Brain microvascular endothelial cell (primary cell): ENCODE measurements around the gene PMVK.

ENCODE experiments used
- DNase-seq: peaks from one replicate; pipeline ENCODE4 v3.0.0-alpha.2; 2020
- H3K27ac ChIP-seq: fragments of 250-450 bp; sonication (Bioruptor Pico); 2 replicates; pipeline ENCODE4 v1.5.1; 2020; ENCODE audit warnings: mild to moderate bottlenecking, moderate library complexity
- H3K27me3 ChIP-seq: fragments of 250-450 bp; sonication (Bioruptor Pico); replicated peaks from 2 replicates; pipeline ENCODE4 v1.5.1; 2020; ENCODE audit warnings: mild to moderate bottlenecking
- H3K36me3 ChIP-seq: fragments of 250-450 bp; sonication (Bioruptor Pico); replicated peaks from 2 replicates; pipeline ENCODE4 v1.5.1; 2020; ENCODE audit warnings: mild to moderate bottlenecking
- H3K4me3 ChIP-seq: 2 replicates; pipeline ENCODE4 v1.5.1; 2011; ENCODE audit warnings: low read depth, mild to moderate bottlenecking, control low read depth, low read length, moderate library complexity
- in situ Hi-C: cut with HindIII; loops from 2 replicates; pipeline ENCODE4 v1.10.0; 2017; ENCODE audit warnings: low sequenced_read_pairs, low pct_ligation_motif_present
- TF ChIP-seq, protein P1 (sequence below): IDR thresholded peaks from 2 replicates; pipeline ENCODE4 v1.5.1; 2011; ENCODE audit warnings: low read depth, mild to moderate bottlenecking, moderate library complexity, low read length, control low read depth, inconsistent platforms; ENCODE audit errors: missing control alignments

The PMVK gene

GRCh38 chr1:154891452-154891851 lies 45.1 kb downstream of the PMVK start:
- no peak overlapping the region for H3K4me3 ChIP-seq

GRCh38 chr1:154888757-154889156 lies 47.8 kb downstream of the PMVK start:
- H3K27me3 ChIP-seq = peaks cover 7% of the 10 kb centered on the region
- no peak overlapping the region for H3K4me3 ChIP-seq
- H3K36me3 ChIP-seq = no peaks in the 10 kb centered on the region
- in situ Hi-C loops = no loop called here
- TF ChIP-seq, protein P1, sequence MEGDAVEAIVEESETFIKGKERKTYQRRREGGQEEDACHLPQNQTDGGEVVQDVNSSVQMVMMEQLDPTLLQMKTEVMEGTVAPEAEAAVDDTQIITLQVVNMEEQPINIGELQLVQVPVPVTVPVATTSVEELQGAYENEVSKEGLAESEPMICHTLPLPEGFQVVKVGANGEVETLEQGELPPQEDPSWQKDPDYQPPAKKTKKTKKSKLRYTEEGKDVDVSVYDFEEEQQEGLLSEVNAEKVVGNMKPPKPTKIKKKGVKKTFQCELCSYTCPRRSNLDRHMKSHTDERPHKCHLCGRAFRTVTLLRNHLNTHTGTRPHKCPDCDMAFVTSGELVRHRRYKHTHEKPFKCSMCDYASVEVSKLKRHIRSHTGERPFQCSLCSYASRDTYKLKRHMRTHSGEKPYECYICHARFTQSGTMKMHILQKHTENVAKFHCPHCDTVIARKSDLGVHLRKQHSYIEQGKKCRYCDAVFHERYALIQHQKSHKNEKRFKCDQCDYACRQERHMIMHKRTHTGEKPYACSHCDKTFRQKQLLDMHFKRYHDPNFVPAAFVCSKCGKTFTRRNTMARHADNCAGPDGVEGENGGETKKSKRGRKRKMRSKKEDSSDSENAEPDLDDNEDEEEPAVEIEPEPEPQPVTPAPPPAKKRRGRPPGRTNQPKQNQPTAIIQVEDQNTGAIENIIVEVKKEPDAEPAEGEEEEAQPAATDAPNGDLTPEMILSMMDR = no peak
- H3K27ac ChIP-seq = no peak overlapping the region
- no peak for DNase-seq

More at GRCh38 chr1:154891452-154891851, 45.1 kb downstream of the PMVK start:
- no peak overlapping the region for H3K27ac ChIP-seq
- TF ChIP-seq, protein P1 = no peak
- peaks cover 4% of the 10 kb centered on the region for H3K27me3 ChIP-seq
- no peaks in the 10 kb centered on the region for H3K36me3 ChIP-seq
- DNase-seq = no peak
- in situ Hi-C loops = no loop called here

DNA sequence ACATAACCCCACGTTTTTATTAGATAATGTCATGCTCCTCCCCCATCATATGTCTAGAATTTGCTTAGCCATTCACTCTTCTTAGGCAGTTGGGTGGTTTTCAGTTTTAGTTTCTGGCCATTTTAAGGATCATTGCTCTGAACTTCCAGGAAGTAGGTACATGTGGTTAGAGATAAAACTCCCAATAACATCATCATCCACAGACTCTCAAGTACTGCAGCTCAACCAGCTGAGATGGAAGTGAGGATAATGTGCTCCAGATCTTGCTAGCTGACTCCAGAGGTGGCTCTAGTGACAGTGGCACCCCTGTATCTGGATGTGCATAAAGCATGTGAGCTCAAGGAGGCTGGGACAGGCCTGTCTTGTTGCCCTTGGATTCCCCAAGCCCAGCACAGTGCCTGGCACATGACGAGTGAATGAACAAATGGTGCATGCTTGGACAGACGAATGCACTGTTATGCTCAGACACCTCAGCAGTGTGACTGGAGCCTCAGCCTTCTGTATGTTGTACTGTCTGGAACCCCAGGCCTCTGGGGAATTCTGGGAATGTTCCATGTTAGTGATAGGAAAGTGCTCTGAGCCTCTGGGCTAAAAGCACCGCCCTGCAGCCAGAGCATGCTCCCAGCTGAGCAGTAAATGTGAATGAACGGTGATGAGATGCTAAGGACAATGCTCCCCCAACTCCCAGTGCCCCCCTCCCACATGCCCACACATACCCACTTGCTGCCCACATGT lies 50.1 kb downstream of the PMVK start:
- Histone ChIP-seq H3K4me3 (no peak overlapping the region), H3K36me3 (no peaks in the 10 kb centered on the region), H3K27ac (no peak overlapping the region), H3K27me3 (peaks cover 14% of the 10 kb centered on the region)
- DNase-seq = no peak
- in situ Hi-C loops = no loop called here
- TF ChIP-seq, protein P1 = no peak

- Histone ChIP-seq H3K36me3 (no peaks in the 10 kb centered on the region), H3K27me3 (peaks cover 18% of the 10 kb centered on the region), H3K4me3 (no peak overlapping the region), H3K27ac (no peak overlapping the region)
- in situ Hi-C loops = no loop called here
- TF ChIP-seq, protein P1 = no peak
- no peak for DNase-seq
Observed at GRCh38 chr1:154884869-154885701, 51.4 kb downstream of the PMVK start.

GRCh38 chr1:154883919-154884868 lies 52.3 kb downstream of the PMVK start:
- Histone ChIP-seq H3K27me3 (peaks cover 18% of the 10 kb centered on the region), H3K27ac (no peak overlapping the region), H3K36me3 (no peaks in the 10 kb centered on the region), H3K4me3 (no peak overlapping the region)
- DNase-seq = no peak
- in situ Hi-C loops = no loop called here
- TF ChIP-seq, protein P1 = no peak
